HCT116 (cell line): ENCODE results near the gene HOXD3. TPM values are rescaled to one million over a fixed set of nuclear protein-coding genes. Genes with fewer than 3 reads are reported as not detected.

Experiments
- ATAC-seq: fragments of 200-7000 bp; cut with Tn5 transposase; 2 replicates; pipeline ENCODE4 v1.9.1; 2020; ENCODE audit warnings: mild to moderate bottlenecking, moderate library complexity
- BruUV-seq: library from RNA; stranded (reverse); fragments of 400-500 nt; replicated peaks from 2 replicates; lab custom pipeline; 2021; lab: Mats Ljungman, UMichigan
- CTCF ChIA-PET: fragments of 300-600 bp; sonication (Branson Sonifier 250); formaldehyde crosslinking; loops from one replicate; lab custom pipeline; 2021; ENCODE audit warnings: antibody characterized with exemption; lab: Charles Lee
- POLR2A ChIA-PET: fragments of 300-600, 350-600 bp; sonication (Branson Sonifier 250); formaldehyde crosslinking; loops from one replicate; lab custom pipeline; 2021; ENCODE audit warnings: antibody characterized with exemption; lab: Charles Lee
- RAD21 ChIA-PET, 2 experiments: fragments of 300-600 bp; sonication (Branson Sonifier 250); formaldehyde crosslinking; loops; one replicate each; lab custom pipeline; 2023; ENCODE audit warnings: low total read pairs in 2 of 2; ENCODE audit not compliant: uncharacterized antibody in 2 of 2, unreplicated experiment in 2 of 2, low non-redundant PET in 1 of 2; lab: Charles Lee
- DNase-seq: peaks from one replicate; pipeline ENCODE4 v3.0.0-alpha.2; 2010; ENCODE audit warnings: low read depth, low spot score
- H2AFZ ChIP-seq: fragments of 200-600 bp; shearing (Covaris generic), sonication (generic); 2 replicates; pipeline ENCODE4 v1.6.1; 2017; ENCODE audit warnings: low read depth, mixed run types, mixed read lengths, antibody characterized with exemption, low read length; ENCODE audit not compliant: poor library complexity, severe bottlenecking
- H3K27ac ChIP-seq: 2 replicates; pipeline ENCODE4 v1.5.1; 2012; ENCODE audit warnings: low read depth, low read length
- H3K27me3 ChIP-seq: fragments of 200-600 bp; sonication (generic); 2 replicates; pipeline ENCODE4 v1.6.1; 2016; ENCODE audit warnings: mixed run types, low read length, mixed read lengths; ENCODE audit not compliant: insufficient read depth
- H3K36me3 ChIP-seq, 2 experiments: fragments of 200-500 bp in 1 of 2; fragments of 200-600 bp in 1 of 2; sonication (Bioruptor generic) in 1 of 2; sonication (generic) in 1 of 2; 2 replicates each; pipeline versions ENCODE4 v1.5.1 to v1.6.1; 2014 to 2016; ENCODE audit warnings: low read length in 2 of 2, inconsistent platforms in 1 of 2, mixed read lengths in 1 of 2, mixed run types in 1 of 2; ENCODE audit not compliant: insufficient read depth in 2 of 2, control insufficient read depth in 1 of 2
- H3K4me1 ChIP-seq, 2 experiments: fragments of 200-600 bp in 1 of 2; sonication (generic) in 1 of 2; 2 replicates each; pipeline versions ENCODE4 v1.5.1 to v1.6.1; 2012 to 2017; ENCODE audit warnings: low read length in 2 of 2, inconsistent platforms in 1 of 2, mild to moderate bottlenecking in 1 of 2, mixed read lengths in 1 of 2, mixed run types in 1 of 2, moderate library complexity in 1 of 2; ENCODE audit not compliant: insufficient read depth in 2 of 2, control insufficient read depth in 1 of 2
- H3K4me2 ChIP-seq: fragments of 200-600 bp; sonication (generic); 2 replicates; pipeline ENCODE4 v1.6.1; 2017; ENCODE audit warnings: mixed run types, low read length, mixed read lengths
- H3K4me3 ChIP-seq, 2 experiments: fragments of 200-600 bp in 1 of 2; sonication (generic) in 1 of 2; replicated peaks in 1 of 2; 2 replicates each; pipeline ENCODE4 v1.5.1; 2011 to 2016; ENCODE audit warnings: low read length in 2 of 2, control low read depth in 1 of 2, low read depth in 1 of 2, mild to moderate bottlenecking in 1 of 2, mixed read lengths in 1 of 2, mixed run types in 1 of 2
- H3K79me2 ChIP-seq: fragments of 200-600 bp; sonication (generic); 2 replicates; pipeline ENCODE4 v1.6.1; 2017; ENCODE audit warnings: mild to moderate bottlenecking, mixed run types, low read length, moderate library complexity, mixed read lengths; ENCODE audit not compliant: insufficient read depth
- H3K9ac ChIP-seq: fragments of 200-600 bp; sonication (generic); 2 replicates; pipeline ENCODE4 v1.6.1; 2016; ENCODE audit warnings: low read length, mixed read lengths
- H3K9me2 ChIP-seq: fragments of 200-600 bp; sonication (generic), shearing (Covaris generic); 2 replicates; pipeline ENCODE4 v1.6.1; 2017; ENCODE audit warnings: mixed run types, mild to moderate bottlenecking, moderate library complexity; ENCODE audit not compliant: insufficient read depth
- H3K9me3 ChIP-seq, 2 experiments: fragments of 200-500 bp in 1 of 2; fragments of 200-600 bp in 1 of 2; sonication (Bioruptor generic) in 1 of 2; sonication (generic) in 1 of 2; 2 replicates each; pipeline ENCODE4 v1.6.1; 2014 to 2017; ENCODE audit warnings: low read length in 2 of 2, mixed read lengths in 2 of 2, inconsistent platforms in 1 of 2, low read depth in 1 of 2, mild to moderate bottlenecking in 1 of 2, mixed run types in 1 of 2, moderate library complexity in 1 of 2; ENCODE audit not compliant: control insufficient read depth in 1 of 2, insufficient read depth in 1 of 2
- H4K20me1 ChIP-seq: fragments of 200-600 bp; sonication (generic), shearing (Covaris generic); 2 replicates; pipeline ENCODE4 v1.6.1; 2017; ENCODE audit warnings: mixed run types, mild to moderate bottlenecking, moderate library complexity; ENCODE audit not compliant: insufficient read depth
- CEBPB ChIP-seq: IDR thresholded peaks from 2 replicates; pipeline ENCODE4 v1.6.1; 2012; ENCODE audit warnings: low read depth
- ELF1 ChIP-seq: IDR thresholded peaks from 2 replicates; pipeline ENCODE4 v1.6.1; 2012; ENCODE audit warnings: low read depth, borderline replicate concordance
- FOSL1 ChIP-seq: IDR thresholded peaks from 2 replicates; pipeline ENCODE4 v1.6.1; 2012; ENCODE audit warnings: low read depth
- POLR2AphosphoS5 ChIP-seq: IDR thresholded peaks from 2 replicates; pipeline ENCODE4 v1.6.1; 2011; ENCODE audit warnings: mild to moderate bottlenecking, low read depth, low read length, moderate library complexity
- RAD21 ChIP-seq: IDR thresholded peaks from 2 replicates; pipeline ENCODE4 v1.6.1; 2012; ENCODE audit warnings: low read depth, mild to moderate bottlenecking
- SIN3A ChIP-seq: IDR thresholded peaks from 2 replicates; pipeline ENCODE4 v1.6.1; 2012; ENCODE audit warnings: low read depth
- SP1 ChIP-seq: IDR thresholded peaks from 2 replicates; pipeline ENCODE4 v1.6.1; 2012; ENCODE audit warnings: low read depth
- SRF ChIP-seq: IDR thresholded peaks from 2 replicates; pipeline ENCODE4 v1.6.1; 2012; ENCODE audit warnings: low read depth
- TCF7L2 ChIP-seq: IDR thresholded peaks from 2 replicates; pipeline ENCODE4 v1.7.0; 2011; ENCODE audit warnings: borderline replicate concordance, inconsistent platforms; ENCODE audit not compliant: insufficient read depth, insufficient read length; ENCODE audit errors: extremely low read depth
- YY1 ChIP-seq: IDR thresholded peaks from 2 replicates; pipeline ENCODE4 v1.6.1; 2011; ENCODE audit warnings: low read length, low read depth, moderate library complexity, mild to moderate bottlenecking; ENCODE audit not compliant: insufficient replicate concordance; ENCODE audit errors: extremely low read depth
- ZNF274 ChIP-seq: fragments of 200-500 bp; sonication (Bioruptor generic); IDR thresholded peaks from 2 replicates; pipeline ENCODE4 v1.6.1; 2014; ENCODE audit warnings: mild to moderate bottlenecking, low read depth, low read length, inconsistent platforms
- intact Hi-C: fragments of 100-400 bp; cut with micrococcal nuclease; formaldehyde crosslinking; loops from 2 replicates; pipeline ENCODE4 v1.10.0; 2022
- total RNA-seq: library from RNA; stranded (reverse); gene quantifications from one replicate; pipeline ENCODE4 v1.2.1, GENCODE V29; 2021; ENCODE audit not compliant: unreplicated experiment
- TF ChIP-seq, protein P1 (sequence below): IDR thresholded peaks from 2 replicates; pipeline ENCODE4 v1.6.1; 2012
- TF ChIP-seq, protein P2 (sequence below): IDR thresholded peaks from 2 replicates; pipeline ENCODE4 v1.6.1; 2012; ENCODE audit warnings: low read depth
- TF ChIP-seq, protein P3 (sequence below): IDR thresholded peaks from 2 replicates; pipeline ENCODE4 v1.6.1; 2011; ENCODE audit warnings: mild to moderate bottlenecking, low read length, moderate library complexity; ENCODE audit not compliant: insufficient replicate concordance; ENCODE audit errors: extremely low read depth
- TF ChIP-seq, protein P4 (sequence below): IDR thresholded peaks from 2 replicates; pipeline ENCODE4 v1.6.1; 2012

The HOXD3 gene
- total RNA-seq, 1 experiment from 2014 or later = 1.4 TPM

DNA sequence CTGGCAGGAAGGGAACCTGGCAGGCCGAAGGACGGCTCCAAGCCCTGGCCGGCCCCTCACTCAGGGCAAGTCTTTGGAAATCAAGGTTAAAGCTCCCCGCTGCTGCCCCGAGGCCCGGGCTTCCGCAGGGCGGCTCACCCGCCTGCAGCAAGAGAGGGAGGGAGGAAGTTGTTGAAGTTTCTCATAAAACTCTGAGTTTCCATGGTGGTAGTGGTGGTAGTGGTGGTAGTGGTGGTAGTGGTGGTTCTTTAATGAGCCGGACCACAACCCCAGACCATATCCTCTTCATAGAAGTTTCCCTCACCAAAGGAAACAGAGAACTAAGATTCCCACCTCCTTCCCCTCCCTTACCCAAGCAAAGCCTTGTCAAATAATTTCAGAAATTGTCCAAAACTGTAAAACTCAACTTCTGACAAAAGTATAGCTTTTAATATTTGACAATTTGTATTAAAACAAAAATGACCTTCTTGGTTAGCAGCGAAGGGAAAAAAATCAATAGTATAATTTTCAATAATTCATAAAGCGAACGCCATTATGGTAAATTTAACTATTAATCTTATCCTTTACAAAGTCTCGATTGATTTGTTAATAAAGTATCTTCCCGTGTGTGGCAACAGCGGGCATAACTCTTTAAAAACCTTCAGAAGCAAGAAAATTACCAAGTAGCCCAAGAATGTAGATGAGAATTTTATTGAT lies 42.0 kb upstream of the HOXD3 start:
- TF ChIP-seq, protein P1, sequence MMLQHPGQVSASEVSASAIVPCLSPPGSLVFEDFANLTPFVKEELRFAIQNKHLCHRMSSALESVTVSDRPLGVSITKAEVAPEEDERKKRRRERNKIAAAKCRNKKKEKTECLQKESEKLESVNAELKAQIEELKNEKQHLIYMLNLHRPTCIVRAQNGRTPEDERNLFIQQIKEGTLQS = no peak
- TF ChIP-seq YY1 = no peak
- TF ChIP-seq, protein P2, sequence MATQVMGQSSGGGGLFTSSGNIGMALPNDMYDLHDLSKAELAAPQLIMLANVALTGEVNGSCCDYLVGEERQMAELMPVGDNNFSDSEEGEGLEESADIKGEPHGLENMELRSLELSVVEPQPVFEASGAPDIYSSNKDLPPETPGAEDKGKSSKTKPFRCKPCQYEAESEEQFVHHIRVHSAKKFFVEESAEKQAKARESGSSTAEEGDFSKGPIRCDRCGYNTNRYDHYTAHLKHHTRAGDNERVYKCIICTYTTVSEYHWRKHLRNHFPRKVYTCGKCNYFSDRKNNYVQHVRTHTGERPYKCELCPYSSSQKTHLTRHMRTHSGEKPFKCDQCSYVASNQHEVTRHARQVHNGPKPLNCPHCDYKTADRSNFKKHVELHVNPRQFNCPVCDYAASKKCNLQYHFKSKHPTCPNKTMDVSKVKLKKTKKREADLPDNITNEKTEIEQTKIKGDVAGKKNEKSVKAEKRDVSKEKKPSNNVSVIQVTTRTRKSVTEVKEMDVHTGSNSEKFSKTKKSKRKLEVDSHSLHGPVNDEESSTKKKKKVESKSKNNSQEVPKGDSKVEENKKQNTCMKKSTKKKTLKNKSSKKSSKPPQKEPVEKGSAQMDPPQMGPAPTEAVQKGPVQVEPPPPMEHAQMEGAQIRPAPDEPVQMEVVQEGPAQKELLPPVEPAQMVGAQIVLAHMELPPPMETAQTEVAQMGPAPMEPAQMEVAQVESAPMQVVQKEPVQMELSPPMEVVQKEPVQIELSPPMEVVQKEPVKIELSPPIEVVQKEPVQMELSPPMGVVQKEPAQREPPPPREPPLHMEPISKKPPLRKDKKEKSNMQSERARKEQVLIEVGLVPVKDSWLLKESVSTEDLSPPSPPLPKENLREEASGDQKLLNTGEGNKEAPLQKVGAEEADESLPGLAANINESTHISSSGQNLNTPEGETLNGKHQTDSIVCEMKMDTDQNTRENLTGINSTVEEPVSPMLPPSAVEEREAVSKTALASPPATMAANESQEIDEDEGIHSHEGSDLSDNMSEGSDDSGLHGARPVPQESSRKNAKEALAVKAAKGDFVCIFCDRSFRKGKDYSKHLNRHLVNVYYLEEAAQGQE = no peak
- no peak for TF ChIP-seq SP1
- no peak for TF ChIP-seq FOSL1
- no peak for TF ChIP-seq POLR2AphosphoS5
- no peak for TF ChIP-seq CEBPB
- TF ChIP-seq TCF7L2 = no peak
- TF ChIP-seq, protein P3, sequence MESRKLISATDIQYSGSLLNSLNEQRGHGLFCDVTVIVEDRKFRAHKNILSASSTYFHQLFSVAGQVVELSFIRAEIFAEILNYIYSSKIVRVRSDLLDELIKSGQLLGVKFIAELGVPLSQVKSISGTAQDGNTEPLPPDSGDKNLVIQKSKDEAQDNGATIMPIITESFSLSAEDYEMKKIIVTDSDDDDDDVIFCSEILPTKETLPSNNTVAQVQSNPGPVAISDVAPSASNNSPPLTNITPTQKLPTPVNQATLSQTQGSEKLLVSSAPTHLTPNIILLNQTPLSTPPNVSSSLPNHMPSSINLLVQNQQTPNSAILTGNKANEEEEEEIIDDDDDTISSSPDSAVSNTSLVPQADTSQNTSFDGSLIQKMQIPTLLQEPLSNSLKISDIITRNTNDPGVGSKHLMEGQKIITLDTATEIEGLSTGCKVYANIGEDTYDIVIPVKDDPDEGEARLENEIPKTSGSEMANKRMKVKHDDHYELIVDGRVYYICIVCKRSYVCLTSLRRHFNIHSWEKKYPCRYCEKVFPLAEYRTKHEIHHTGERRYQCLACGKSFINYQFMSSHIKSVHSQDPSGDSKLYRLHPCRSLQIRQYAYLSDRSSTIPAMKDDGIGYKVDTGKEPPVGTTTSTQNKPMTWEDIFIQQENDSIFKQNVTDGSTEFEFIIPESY = no peak
- no peak for TF ChIP-seq RAD21
- no peak for TF ChIP-seq SRF
- no peak for TF ChIP-seq ELF1
- TF ChIP-seq, protein P4, sequence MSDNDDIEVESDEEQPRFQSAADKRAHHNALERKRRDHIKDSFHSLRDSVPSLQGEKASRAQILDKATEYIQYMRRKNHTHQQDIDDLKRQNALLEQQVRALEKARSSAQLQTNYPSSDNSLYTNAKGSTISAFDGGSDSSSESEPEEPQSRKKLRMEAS = no peak
- TF ChIP-seq ZNF274 = no peak
- no peak for TF ChIP-seq SIN3A
- intact Hi-C loops = no loop called here
- no peak overlapping the region for H3K4me3 ChIP-seq
- no TSS peak for BruUV-seq
- no peak for DNase-seq
- H3K36me3 ChIP-seq = no peaks in the 10 kb centered on the region
- H3K9ac ChIP-seq = no peak overlapping the region
- no peaks in the 10 kb centered on the region for H3K79me2 ChIP-seq
- ChIA-PET POLR2A (no interaction called here), RAD21 (no interaction called here), CTCF (no interaction called here)
- no peak overlapping the region for H3K4me2 ChIP-seq
- peaks cover 0 to 12% of the 10 kb centered on the region in 2 experiments; a peak in 1 of 4 replicates for H3K4me1 ChIP-seq
- no peak overlapping the region for H2AFZ ChIP-seq
- no peaks in the 10 kb centered on the region for H3K9me3 ChIP-seq
- no peak for ATAC-seq
- H3K9me2 ChIP-seq = no peaks in the 10 kb centered on the region
- H4K20me1 ChIP-seq = no peaks in the 10 kb centered on the region
- no peak overlapping the region for H3K27ac ChIP-seq
- H3K27me3 ChIP-seq = no peaks in the 10 kb centered on the region
